Measurements from ENCODE around the gene TMOD2.

TMOD2 gene

DNA sequence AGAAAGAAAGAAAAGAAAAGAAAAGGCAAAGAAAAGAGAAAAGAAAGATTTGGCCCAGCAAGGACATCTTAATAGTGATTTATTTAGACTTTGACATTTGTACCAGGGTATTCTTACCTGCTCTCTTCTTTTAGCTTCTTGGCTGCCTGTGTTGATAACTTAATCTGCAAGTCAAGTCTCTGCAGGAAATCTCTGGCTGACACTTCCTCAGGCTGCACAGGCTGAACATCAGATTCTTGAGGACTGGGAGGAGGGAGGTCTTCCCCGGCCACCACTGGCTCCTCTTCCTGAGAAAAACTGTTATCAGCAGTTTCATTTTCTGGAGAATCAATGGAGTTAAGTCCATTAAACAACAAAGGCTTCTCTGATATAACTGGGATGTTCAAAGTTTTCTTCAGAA lies 26.7 kb upstream of the TMOD2 start:
- DNase-seq (ENCODE audit: low spot score) (no peak), ATAC-seq (ENCODE audit: low read depth) (no peak)
- no peaks in the 10 kb centered on the region for H3K9me3 ChIP-seq (ENCODE audit: severe bottlenecking)
- no peak overlapping the region for H3K27ac ChIP-seq (ENCODE audit: poor library complexity, severe bottlenecking)
- H3K4me1 ChIP-seq (ENCODE audit: insufficient read depth, poor library complexity, severe bottlenecking), result peaks cover 12% of the 10 kb centered on the region
- peaks cover 12% of the 10 kb centered on the region; the same call in 1 of the 2 replicates for H3K36me3 ChIP-seq (ENCODE audit: low read depth)
- H3K27me3 ChIP-seq (ENCODE audit: insufficient read depth, poor library complexity, severe bottlenecking), result no peaks in the 10 kb centered on the region
- TF ChIP-seq, protein P1, sequence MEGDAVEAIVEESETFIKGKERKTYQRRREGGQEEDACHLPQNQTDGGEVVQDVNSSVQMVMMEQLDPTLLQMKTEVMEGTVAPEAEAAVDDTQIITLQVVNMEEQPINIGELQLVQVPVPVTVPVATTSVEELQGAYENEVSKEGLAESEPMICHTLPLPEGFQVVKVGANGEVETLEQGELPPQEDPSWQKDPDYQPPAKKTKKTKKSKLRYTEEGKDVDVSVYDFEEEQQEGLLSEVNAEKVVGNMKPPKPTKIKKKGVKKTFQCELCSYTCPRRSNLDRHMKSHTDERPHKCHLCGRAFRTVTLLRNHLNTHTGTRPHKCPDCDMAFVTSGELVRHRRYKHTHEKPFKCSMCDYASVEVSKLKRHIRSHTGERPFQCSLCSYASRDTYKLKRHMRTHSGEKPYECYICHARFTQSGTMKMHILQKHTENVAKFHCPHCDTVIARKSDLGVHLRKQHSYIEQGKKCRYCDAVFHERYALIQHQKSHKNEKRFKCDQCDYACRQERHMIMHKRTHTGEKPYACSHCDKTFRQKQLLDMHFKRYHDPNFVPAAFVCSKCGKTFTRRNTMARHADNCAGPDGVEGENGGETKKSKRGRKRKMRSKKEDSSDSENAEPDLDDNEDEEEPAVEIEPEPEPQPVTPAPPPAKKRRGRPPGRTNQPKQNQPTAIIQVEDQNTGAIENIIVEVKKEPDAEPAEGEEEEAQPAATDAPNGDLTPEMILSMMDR (IDR thresholded peaks at IDR 0.05; ENCODE audit: poor library complexity, severe bottlenecking), result no peak
- no peak overlapping the region for H3K4me3 ChIP-seq (ENCODE audit: severe bottlenecking)

DNA sequence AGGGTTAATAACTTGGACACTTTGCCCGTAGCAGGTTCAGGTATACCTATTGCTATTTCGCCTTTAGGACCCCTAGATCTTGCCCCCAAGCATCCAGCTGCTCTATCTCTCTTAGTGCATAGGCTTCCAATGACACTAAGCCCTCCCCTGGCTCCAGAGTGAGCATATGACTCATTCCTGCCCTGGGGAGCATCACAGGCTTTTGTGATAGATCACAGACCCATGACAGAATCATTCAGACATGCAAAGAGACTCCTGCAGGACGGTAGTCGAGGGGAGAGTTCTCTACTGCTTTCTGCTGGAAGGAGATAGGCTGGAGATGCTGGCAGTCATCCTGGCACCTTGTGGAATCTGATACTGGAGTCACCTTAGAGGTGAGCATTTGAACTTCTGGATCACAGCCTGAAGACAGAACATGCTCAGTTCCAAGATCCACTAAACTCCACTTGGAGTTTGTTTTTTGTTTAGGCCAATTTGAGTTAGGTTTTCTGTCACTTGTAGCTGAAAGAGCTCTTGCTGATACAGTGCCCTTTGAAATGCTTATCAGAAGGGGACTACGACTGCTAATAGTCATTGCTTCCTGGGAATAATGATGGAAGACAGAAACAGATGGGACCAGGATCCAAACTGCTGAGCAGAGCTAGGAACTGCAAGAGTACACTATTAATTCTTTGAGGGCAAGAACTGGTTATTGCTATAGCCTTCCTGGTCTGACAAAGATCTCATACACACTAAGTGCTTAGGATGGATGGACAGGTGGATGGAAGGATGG lies 24.9 kb upstream of the TMOD2 start:
- Histone ChIP-seq H3K4me1 (ENCODE audit: insufficient read depth, poor library complexity, severe bottlenecking) (peaks cover 18% of the 10 kb centered on the region), H3K4me3 (ENCODE audit: severe bottlenecking) (no peak overlapping the region), H3K27me3 (ENCODE audit: insufficient read depth, poor library complexity, severe bottlenecking) (no peaks in the 10 kb centered on the region), H3K27ac (ENCODE audit: poor library complexity, severe bottlenecking) (no peak overlapping the region), H3K36me3 (ENCODE audit: low read depth) (peaks cover 12% of the 10 kb centered on the region; the same call in 1 of the 2 replicates), H3K9me3 (ENCODE audit: severe bottlenecking) (no peaks in the 10 kb centered on the region)
- peak; percentile 99 for ATAC-seq (ENCODE audit: low read depth)
- TF ChIP-seq, protein P1 (IDR thresholded peaks at IDR 0.05; ENCODE audit: poor library complexity, severe bottlenecking), result no peak
- DNase-seq (ENCODE audit: low spot score), result peak; percentile 93

DNA sequence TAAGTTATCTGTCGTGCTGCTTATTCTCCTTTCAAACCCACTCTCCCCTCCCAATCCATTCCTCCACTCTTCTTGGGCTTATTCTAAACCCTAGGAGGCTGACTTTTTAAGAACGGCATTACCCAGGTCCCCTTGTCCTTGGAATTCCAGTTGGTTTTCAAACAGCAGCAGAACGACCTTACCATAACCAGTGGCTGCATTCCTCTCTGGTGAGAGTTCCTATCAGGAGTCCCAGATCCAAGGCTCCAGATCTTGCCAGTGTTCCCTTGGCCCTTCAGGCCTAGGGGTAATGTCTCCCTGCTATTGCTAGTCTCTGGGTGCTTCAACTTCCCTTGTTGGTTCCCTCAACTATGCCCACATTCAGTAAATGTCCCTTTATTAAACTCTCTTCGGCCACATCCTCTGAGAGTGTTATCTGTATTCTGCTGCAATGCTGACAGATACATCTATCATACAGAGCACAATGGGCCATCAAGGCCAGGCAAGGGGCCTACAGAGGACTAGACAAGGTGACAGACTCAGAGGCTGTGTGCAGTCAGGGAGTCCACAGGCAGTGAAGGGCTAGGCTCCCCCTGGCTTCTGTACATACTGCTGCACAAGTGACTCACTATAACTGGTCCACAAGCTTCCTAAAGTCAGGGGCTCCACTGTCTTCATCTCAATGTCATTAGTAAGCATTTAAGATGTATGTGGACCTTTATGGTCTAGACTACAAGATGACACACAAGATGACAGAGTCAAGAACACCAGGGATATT lies 24.1 kb upstream of the TMOD2 start:
- Histone ChIP-seq H3K27me3 (ENCODE audit: insufficient read depth, poor library complexity, severe bottlenecking) (no peaks in the 10 kb centered on the region), H3K4me3 (ENCODE audit: severe bottlenecking) (no peak overlapping the region), H3K9me3 (ENCODE audit: severe bottlenecking) (no peaks in the 10 kb centered on the region), H3K36me3 (ENCODE audit: low read depth) (peaks cover 9% of the 10 kb centered on the region; the same call in 1 of the 2 replicates), H3K27ac (ENCODE audit: poor library complexity, severe bottlenecking) (no peak overlapping the region), H3K4me1 (ENCODE audit: insufficient read depth, poor library complexity, severe bottlenecking) (peaks cover 22% of the 10 kb centered on the region)
- TF ChIP-seq, protein P1 (IDR thresholded peaks at IDR 0.05; ENCODE audit: poor library complexity, severe bottlenecking), result no peak
- peak; percentile 11; the same call in 1 of the 3 replicates for ATAC-seq (ENCODE audit: low read depth)
- DNase-seq (ENCODE audit: low spot score), result no peak

DNA sequence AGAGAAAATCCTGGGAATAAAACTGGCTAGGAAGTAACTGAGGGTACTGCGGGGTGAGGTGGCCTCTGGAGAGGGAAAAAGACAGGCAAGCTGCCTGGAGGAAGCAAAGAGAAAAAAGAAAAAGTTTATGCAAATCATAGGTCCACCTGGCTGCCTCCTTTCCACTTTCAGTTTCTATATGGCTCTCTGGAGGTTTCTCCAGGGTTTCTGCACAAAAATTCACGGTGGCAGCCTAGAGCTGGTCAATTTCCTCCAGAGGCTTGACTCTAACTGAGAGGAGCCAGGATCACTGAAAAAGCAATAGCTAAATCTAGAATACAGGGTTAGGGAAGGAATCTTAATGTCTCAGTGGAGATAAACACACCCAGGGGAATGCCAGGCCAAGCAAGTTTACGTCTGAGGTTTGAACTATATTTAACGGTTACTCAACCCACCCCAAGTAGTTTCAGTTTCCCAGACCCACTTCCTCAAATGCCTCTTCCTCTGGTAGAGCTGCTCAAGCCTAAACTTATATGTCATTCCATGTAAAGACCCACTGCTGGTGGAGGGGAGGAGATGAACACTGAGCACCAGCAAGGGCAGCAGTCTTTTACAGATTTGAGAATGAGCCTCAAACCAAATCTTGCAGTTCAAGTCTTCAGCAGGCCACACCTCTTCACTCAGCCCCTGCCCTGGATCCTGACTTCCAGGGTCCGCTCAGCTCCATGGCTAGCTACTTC lies 19.7 kb upstream of the TMOD2 start:
- no peaks in the 10 kb centered on the region for H3K9me3 ChIP-seq (ENCODE audit: severe bottlenecking)
- no peaks in the 10 kb centered on the region for H3K36me3 ChIP-seq (ENCODE audit: low read depth)
- peaks cover 18% of the 10 kb centered on the region for H3K4me1 ChIP-seq (ENCODE audit: insufficient read depth, poor library complexity, severe bottlenecking)
- no peaks in the 10 kb centered on the region for H3K27me3 ChIP-seq (ENCODE audit: insufficient read depth, poor library complexity, severe bottlenecking)
- TF ChIP-seq, protein P1 (IDR thresholded peaks at IDR 0.05; ENCODE audit: poor library complexity, severe bottlenecking), result no peak
- peak overlapping the region; percentile 7 for H3K27ac ChIP-seq (ENCODE audit: poor library complexity, severe bottlenecking)
- peak overlapping the region; percentile 19 for H3K4me3 ChIP-seq (ENCODE audit: severe bottlenecking)
- no peak for DNase-seq (ENCODE audit: low spot score)
- peak; percentile 57 for ATAC-seq (ENCODE audit: low read depth)
